ENCODE data around the gene MFF.

The MFF gene

DNA sequence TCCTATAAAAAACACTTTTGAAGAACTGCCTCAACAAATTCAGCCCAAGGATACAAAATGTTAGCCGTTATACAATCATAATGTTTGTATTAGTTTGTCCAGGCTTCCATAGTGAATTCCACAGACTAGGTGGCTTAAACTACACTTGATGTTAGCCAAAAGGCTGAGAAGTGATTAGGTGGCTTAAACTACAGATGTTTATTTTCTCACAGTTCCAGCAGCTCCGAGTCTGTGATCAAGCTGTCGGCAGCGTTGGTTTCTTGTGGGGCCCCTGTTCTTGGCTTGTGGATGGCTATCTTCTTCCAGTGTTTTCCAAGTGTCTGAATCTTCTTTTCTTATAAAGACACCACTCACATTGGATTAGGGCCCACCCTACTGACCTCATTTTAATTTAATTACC, 31.5 kb upstream of the MFF start:
- TF ChIP-seq, protein P1, sequence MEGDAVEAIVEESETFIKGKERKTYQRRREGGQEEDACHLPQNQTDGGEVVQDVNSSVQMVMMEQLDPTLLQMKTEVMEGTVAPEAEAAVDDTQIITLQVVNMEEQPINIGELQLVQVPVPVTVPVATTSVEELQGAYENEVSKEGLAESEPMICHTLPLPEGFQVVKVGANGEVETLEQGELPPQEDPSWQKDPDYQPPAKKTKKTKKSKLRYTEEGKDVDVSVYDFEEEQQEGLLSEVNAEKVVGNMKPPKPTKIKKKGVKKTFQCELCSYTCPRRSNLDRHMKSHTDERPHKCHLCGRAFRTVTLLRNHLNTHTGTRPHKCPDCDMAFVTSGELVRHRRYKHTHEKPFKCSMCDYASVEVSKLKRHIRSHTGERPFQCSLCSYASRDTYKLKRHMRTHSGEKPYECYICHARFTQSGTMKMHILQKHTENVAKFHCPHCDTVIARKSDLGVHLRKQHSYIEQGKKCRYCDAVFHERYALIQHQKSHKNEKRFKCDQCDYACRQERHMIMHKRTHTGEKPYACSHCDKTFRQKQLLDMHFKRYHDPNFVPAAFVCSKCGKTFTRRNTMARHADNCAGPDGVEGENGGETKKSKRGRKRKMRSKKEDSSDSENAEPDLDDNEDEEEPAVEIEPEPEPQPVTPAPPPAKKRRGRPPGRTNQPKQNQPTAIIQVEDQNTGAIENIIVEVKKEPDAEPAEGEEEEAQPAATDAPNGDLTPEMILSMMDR (IDR thresholded peaks at IDR 0.05; ENCODE audit: low read depth, low read length) = no peak

DNA sequence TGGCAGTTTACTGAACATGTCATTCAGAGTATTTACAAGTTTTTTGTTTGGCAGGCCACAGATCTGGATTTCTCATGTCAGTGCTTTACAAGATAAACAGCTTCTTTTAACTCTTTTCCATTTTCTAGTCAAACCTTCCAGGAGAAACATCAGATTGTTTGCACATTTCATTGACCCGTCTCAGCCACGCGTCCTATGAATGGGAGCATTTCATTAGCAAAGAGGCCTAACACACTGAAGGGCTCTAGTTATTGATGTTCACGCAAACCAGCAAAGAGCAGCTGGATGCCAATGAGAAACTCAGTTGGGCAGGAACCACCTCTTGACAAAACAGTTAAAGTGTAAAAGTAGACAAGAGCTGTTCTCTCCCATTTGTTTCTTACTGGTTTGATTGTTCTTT, 29.2 kb upstream of the MFF start:
- Histone ChIP-seq H3K9me3 (ENCODE audit: severe bottlenecking) (no peaks in the 10 kb centered on the region), H3K27ac (no peak overlapping the region), H3K4me3 (ENCODE audit: low read depth, low read length) (no peak overlapping the region), H3K27me3 (ENCODE audit: insufficient read depth, low read depth, severe bottlenecking) (no peaks in the 10 kb centered on the region), H3K36me3 (no peaks in the 10 kb centered on the region)
- no peak for DNase-seq
- TF ChIP-seq, protein P1 (IDR thresholded peaks at IDR 0.05; ENCODE audit: low read depth, low read length) = no peak

More for the DNA sequence above, 31.5 kb upstream of the MFF start:
- Histone ChIP-seq H3K4me3 (ENCODE audit: low read depth, low read length) (no peak overlapping the region), H3K36me3 (no peaks in the 10 kb centered on the region), H3K27ac (no peak overlapping the region), H3K9me3 (ENCODE audit: severe bottlenecking) (no peaks in the 10 kb centered on the region), H3K27me3 (ENCODE audit: insufficient read depth, low read depth, severe bottlenecking) (no peaks in the 10 kb centered on the region)
- no peak for DNase-seq

DNA sequence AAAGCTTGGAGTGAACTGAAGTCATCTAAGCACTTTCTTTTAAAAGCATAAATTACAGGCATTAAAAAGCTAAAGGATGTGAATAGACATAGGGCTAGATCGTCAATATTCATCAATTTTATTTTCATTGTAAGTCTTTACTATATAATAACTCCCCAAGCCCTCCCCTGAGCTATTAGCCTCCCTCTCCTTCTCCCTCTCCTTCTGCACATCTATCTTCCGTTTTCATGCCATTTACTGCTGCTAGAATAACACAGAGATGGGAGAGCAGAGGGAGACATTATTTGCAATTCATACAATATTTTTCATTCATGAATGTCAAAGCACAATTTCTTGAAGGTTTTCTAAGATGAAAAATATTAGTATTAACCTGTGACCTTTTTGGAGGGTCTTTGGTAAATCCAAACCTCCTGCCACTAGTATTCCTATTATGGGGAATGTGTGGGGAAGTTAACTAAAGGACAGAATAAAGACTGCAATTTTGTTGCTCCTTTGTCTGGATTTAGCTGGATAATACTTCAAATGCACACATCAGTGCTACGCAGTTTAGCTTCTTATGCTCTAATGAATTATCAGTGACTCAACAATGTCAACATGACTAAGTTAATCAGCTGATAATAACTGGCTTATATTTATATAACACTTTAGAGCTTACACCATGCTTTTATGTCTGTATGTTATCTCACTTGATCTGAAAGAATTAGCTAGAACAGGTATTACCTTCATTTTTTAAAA, 28.2 kb upstream of the MFF start:
- Histone ChIP-seq H3K27ac (no peak overlapping the region), H3K27me3 (ENCODE audit: insufficient read depth, low read depth, severe bottlenecking) (no peaks in the 10 kb centered on the region), H3K4me3 (ENCODE audit: low read depth, low read length) (no peak overlapping the region), H3K36me3 (no peaks in the 10 kb centered on the region), H3K9me3 (ENCODE audit: severe bottlenecking) (no peaks in the 10 kb centered on the region)
- DNase-seq = no peak
- TF ChIP-seq, protein P1 (IDR thresholded peaks at IDR 0.05; ENCODE audit: low read depth, low read length) = no peak

DNA sequence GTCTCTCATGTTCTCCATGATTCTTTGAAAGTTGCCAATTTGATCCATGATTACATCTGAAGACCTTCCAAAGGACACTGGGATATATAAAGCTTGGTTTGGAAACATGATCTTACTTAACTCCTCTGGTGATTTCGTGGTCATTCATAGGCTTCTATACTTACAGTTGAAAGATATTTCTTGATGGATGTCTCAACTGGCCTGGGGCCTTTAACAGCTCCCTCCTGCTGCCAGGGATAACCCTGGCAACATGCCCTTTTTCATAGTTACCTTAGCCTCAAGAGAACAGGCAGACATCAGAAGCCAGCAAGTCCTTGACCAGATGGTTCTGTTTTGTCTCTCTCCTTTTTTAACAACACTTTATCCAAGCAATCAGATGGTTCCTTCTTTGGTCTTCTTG, 23.5 kb upstream of the MFF start:
- TF ChIP-seq, protein P1 (IDR thresholded peaks at IDR 0.05; ENCODE audit: low read depth, low read length) = no peak
- Histone ChIP-seq H3K4me3 (ENCODE audit: low read depth, low read length) (no peak overlapping the region), H3K27me3 (ENCODE audit: insufficient read depth, low read depth, severe bottlenecking) (no peaks in the 10 kb centered on the region), H3K9me3 (ENCODE audit: severe bottlenecking) (no peaks in the 10 kb centered on the region), H3K36me3 (no peaks in the 10 kb centered on the region), H3K27ac (no peak overlapping the region)
- DNase-seq = no peak

DNA sequence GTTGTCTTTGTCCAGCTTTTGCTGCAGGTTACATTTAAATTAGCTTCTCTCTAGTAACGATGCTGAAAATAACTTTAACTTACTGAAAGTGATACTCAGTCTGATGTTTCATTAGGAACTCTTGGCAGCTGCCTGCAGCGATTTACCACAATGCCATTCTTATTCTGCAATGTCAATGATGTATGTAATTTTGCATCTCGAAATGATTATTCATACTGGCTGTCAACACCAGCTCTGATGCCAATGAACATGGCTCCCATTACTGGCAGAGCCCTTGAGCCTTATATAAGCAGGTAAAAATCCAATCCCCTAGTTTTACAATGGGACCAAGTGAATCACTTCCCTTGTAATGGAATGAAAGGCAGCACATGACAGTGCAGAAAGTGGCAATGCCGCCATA, 16.3 kb upstream of the MFF start:
- Histone ChIP-seq H3K27me3 (ENCODE audit: insufficient read depth, low read depth, severe bottlenecking) (no peaks in the 10 kb centered on the region), H3K36me3 (no peaks in the 10 kb centered on the region), H3K27ac (no peak overlapping the region), H3K4me3 (ENCODE audit: low read depth, low read length) (no peak overlapping the region), H3K9me3 (ENCODE audit: severe bottlenecking) (no peaks in the 10 kb centered on the region)
- TF ChIP-seq, protein P1 (IDR thresholded peaks at IDR 0.05; ENCODE audit: low read depth, low read length) = no peak
- no peak for DNase-seq

DNA sequence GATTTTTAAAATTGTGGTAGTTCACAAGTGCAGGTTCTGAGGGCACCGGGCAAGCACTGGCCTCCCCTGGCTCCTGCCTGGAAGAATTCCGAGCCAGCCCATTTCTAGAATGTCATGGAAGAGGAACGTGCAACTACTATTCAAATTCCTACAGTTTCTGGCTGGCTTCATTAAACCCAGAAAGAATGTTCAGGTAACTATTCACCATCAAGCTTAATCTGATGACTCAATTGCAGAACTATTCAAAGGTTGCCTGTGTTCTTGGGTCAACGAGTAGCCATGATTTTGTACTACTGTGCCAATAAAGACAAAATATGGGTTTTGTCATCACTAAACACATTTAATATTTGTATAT, 14.3 kb upstream of the MFF start:
- no peak overlapping the region for H3K27ac ChIP-seq
- H3K36me3 ChIP-seq = no peaks in the 10 kb centered on the region
- no peak overlapping the region for H3K4me3 ChIP-seq (ENCODE audit: low read depth, low read length)
- DNase-seq = no peak
- no peaks in the 10 kb centered on the region for H3K27me3 ChIP-seq (ENCODE audit: insufficient read depth, low read depth, severe bottlenecking)
- H3K9me3 ChIP-seq (ENCODE audit: severe bottlenecking) = no peaks in the 10 kb centered on the region
- TF ChIP-seq, protein P1 (IDR thresholded peaks at IDR 0.05; ENCODE audit: low read depth, low read length) = no peak

Data from WERI-Rb-1 (cell line).